GM23338 (cell line): ENCODE data around the gene DRC3.

Experiments used
- CREB1 ChIP-seq: fragments of 250-450 bp; sonication (Bioruptor Pico); IDR thresholded peaks from 2 replicates; pipeline ENCODE4 v1.5.0; 2020; ENCODE audit warnings: low read depth, mild to moderate bottlenecking, moderate library complexity
- EZH2 ChIP-seq: fragments of 200-600 bp; sonication (generic); IDR thresholded peaks from one replicate; pipeline ENCODE4 v1.8.0; 2017; ENCODE audit warnings: antibody characterized with exemption, mild to moderate bottlenecking, low read depth; ENCODE audit not compliant: unreplicated experiment
- POLR2AphosphoS5 ChIP-seq: IDR thresholded peaks from 2 replicates; pipeline ENCODE4 v1.6.1; 2016; ENCODE audit warnings: antibody characterized with exemption, low read depth
- TF ChIP-seq, protein P1 (sequence below), 2 experiments: fragments of 200-600 bp in 1 of 2; sonication (generic) in 1 of 2; conservative IDR thresholded peaks; 2 replicates each; pipeline versions ENCODE4 v1.5.1 to v1.6.1; 2016 to 2017; ENCODE audit warnings: antibody characterized with exemption in 2 of 2, low read depth in 2 of 2, mild to moderate bottlenecking in 2 of 2, moderate library complexity in 1 of 2
- TF ChIP-seq, protein P2 (sequence below): IDR thresholded peaks from one replicate; pipeline ENCODE4 v1.6.1; 2018; ENCODE audit warnings: antibody characterized with exemption; ENCODE audit not compliant: unreplicated experiment

DNA sequence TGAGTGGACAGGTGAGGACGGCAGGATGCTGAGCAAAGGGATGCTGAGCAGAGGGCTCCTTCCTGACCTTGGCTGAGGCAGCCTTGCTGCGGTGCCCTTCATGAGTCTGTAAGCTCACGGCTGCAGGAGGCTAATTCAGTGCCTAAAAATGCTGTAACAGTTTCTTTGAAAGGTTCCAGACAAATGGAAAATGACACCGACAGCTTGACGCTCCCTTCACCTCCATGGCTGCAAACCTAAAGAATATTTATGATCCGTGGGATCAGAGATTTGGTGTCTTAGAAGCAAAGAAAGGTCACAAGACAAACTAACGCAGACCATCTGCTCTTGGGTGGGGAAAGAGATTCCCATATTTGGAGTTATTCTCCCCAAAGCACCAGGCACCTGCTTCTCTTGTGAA lies 28.4 kb upstream of the DRC3 start:
- TF ChIP-seq CREB1 (CRISPR knock-in tag) (no peak), POLR2AphosphoS5 (no peak), EZH2 (no peak)
- TF ChIP-seq, protein P1, sequence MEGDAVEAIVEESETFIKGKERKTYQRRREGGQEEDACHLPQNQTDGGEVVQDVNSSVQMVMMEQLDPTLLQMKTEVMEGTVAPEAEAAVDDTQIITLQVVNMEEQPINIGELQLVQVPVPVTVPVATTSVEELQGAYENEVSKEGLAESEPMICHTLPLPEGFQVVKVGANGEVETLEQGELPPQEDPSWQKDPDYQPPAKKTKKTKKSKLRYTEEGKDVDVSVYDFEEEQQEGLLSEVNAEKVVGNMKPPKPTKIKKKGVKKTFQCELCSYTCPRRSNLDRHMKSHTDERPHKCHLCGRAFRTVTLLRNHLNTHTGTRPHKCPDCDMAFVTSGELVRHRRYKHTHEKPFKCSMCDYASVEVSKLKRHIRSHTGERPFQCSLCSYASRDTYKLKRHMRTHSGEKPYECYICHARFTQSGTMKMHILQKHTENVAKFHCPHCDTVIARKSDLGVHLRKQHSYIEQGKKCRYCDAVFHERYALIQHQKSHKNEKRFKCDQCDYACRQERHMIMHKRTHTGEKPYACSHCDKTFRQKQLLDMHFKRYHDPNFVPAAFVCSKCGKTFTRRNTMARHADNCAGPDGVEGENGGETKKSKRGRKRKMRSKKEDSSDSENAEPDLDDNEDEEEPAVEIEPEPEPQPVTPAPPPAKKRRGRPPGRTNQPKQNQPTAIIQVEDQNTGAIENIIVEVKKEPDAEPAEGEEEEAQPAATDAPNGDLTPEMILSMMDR (conservative IDR thresholded peaks at IDR 0.05; ENCODE audit: low read depth in 2 of 2) = no peak
- TF ChIP-seq, protein P2, sequence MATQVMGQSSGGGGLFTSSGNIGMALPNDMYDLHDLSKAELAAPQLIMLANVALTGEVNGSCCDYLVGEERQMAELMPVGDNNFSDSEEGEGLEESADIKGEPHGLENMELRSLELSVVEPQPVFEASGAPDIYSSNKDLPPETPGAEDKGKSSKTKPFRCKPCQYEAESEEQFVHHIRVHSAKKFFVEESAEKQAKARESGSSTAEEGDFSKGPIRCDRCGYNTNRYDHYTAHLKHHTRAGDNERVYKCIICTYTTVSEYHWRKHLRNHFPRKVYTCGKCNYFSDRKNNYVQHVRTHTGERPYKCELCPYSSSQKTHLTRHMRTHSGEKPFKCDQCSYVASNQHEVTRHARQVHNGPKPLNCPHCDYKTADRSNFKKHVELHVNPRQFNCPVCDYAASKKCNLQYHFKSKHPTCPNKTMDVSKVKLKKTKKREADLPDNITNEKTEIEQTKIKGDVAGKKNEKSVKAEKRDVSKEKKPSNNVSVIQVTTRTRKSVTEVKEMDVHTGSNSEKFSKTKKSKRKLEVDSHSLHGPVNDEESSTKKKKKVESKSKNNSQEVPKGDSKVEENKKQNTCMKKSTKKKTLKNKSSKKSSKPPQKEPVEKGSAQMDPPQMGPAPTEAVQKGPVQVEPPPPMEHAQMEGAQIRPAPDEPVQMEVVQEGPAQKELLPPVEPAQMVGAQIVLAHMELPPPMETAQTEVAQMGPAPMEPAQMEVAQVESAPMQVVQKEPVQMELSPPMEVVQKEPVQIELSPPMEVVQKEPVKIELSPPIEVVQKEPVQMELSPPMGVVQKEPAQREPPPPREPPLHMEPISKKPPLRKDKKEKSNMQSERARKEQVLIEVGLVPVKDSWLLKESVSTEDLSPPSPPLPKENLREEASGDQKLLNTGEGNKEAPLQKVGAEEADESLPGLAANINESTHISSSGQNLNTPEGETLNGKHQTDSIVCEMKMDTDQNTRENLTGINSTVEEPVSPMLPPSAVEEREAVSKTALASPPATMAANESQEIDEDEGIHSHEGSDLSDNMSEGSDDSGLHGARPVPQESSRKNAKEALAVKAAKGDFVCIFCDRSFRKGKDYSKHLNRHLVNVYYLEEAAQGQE = no peak
